ENCODE results near the gene ADGRV1. TPM values are rescaled to one million over a fixed set of nuclear protein-coding genes. Genes with fewer than 3 reads are reported as not detected.

The ADGRV1 gene
- total RNA-seq, 2 donors from 2014 or later = 97.6 to 117 TPM

- H3K4me3 ChIP-seq (ENCODE audit: low read length) = no peak overlapping the region
- H3K27ac ChIP-seq (ENCODE audit: low read depth, low read length) = no peak overlapping the region
- Mint-ChIP-seq H3K36me3 (ENCODE audit: low read depth) (peaks cover 32% of the 10 kb centered on the region), H3K27me3 (ENCODE audit: insufficient read depth) (no peaks in the 10 kb centered on the region), H3K4me3 (no peak overlapping the region), H3K4me1 (peaks cover 20% of the 10 kb centered on the region), H3K9me3 (peaks cover 36% of the 10 kb centered on the region), H3K27ac (no peak overlapping the region)
- H3K9ac ChIP-seq (ENCODE audit: extremely low read depth, low read length, poor library complexity, severe bottlenecking) = no peak overlapping the region
- 94 to 100% methylated on average over 1 to 3 of the region's 3 CpGs for WGBS, 2 experiments (ENCODE audit: insufficient coverage in 1 of 2, insufficient read length in 1 of 2)
- H3K4me1 ChIP-seq (ENCODE audit: control insufficient read depth, insufficient read depth, low read length) = no peaks in the 10 kb centered on the region
- no peaks in the 10 kb centered on the region for H3K36me3 ChIP-seq (ENCODE audit: control insufficient read depth, insufficient read depth, low read length)
- TF ChIP-seq CTCF (conservative IDR thresholded peaks at IDR 0.05) = no peak
- no peak for DNase-seq
- peaks cover 43% of the 10 kb centered on the region for H3K9me3 ChIP-seq (ENCODE audit: control insufficient read depth, low read length)
- no peaks in the 10 kb centered on the region for H3K27me3 ChIP-seq (ENCODE audit: control insufficient read depth, insufficient read depth, low read length, poor library complexity, severe bottlenecking)
These were observed 6.9 kb downstream of the ADGRV1 start for GRCh38 chr5:90565491-90565890.

GRCh38 chr5:90569084-90569483 is 10.5 kb downstream of the ADGRV1 start:
- WGBS, 2 experiments (ENCODE audit: insufficient coverage in 1 of 2, insufficient read length in 1 of 2) = 100% methylated on average over 1 of the region's 1 CpG; no CpG with 5 or more reads in 1 of the 2 experiments
- H3K4me1 ChIP-seq (ENCODE audit: control insufficient read depth, insufficient read depth, low read length) = no peaks in the 10 kb centered on the region
- no peak for DNase-seq

GRCh38 chr5:90570034-90570433 is 11.4 kb downstream of the ADGRV1 start:
- Mint-ChIP-seq H3K27me3 (ENCODE audit: insufficient read depth) (no peaks in the 10 kb centered on the region), H3K27ac (no peak overlapping the region), H3K4me1 (peaks cover 11% of the 10 kb centered on the region), H3K36me3 (ENCODE audit: low read depth) (peaks cover 32% of the 10 kb centered on the region), H3K4me3 (no peak overlapping the region), H3K9me3 (peaks cover 37% of the 10 kb centered on the region)
- DNase-seq = no peak
- H3K4me3 ChIP-seq (ENCODE audit: low read length) = peak overlapping the region; percentile 17
- H3K4me1 ChIP-seq (ENCODE audit: control insufficient read depth, insufficient read depth, low read length) = no peaks in the 10 kb centered on the region
- no peaks in the 10 kb centered on the region for H3K36me3 ChIP-seq (ENCODE audit: control insufficient read depth, insufficient read depth, low read length)
- H3K9ac ChIP-seq (ENCODE audit: extremely low read depth, low read length, poor library complexity, severe bottlenecking) = no peak overlapping the region
- peaks cover 52% of the 10 kb centered on the region for H3K9me3 ChIP-seq (ENCODE audit: control insufficient read depth, low read length)
- TF ChIP-seq CTCF (conservative IDR thresholded peaks at IDR 0.05) = no peak
- no CpG with 5 or more reads among the region's 2 CpGs for whole genome bisulfite sequencing, 2 experiments (ENCODE audit: insufficient coverage in 1 of 2, insufficient read length in 1 of 2)
- H3K27ac ChIP-seq (ENCODE audit: low read depth, low read length) = no peak overlapping the region
- no peaks in the 10 kb centered on the region for H3K27me3 ChIP-seq (ENCODE audit: control insufficient read depth, insufficient read depth, low read length, poor library complexity, severe bottlenecking)

More at GRCh38 chr5:90569084-90569483, 10.5 kb downstream of the ADGRV1 start:
- peaks cover 37% of the 10 kb centered on the region for H3K9me3 Mint-ChIP-seq
- Histone ChIP-seq H3K4me3 (ENCODE audit: low read length) (no peak overlapping the region), H3K36me3 (ENCODE audit: control insufficient read depth, insufficient read depth, low read length) (no peaks in the 10 kb centered on the region), H3K9me3 (ENCODE audit: control insufficient read depth, low read length) (peaks cover 52% of the 10 kb centered on the region), H3K9ac (ENCODE audit: extremely low read depth, low read length, poor library complexity, severe bottlenecking) (no peak overlapping the region), H3K27ac (ENCODE audit: low read depth, low read length) (no peak overlapping the region), H3K27me3 (ENCODE audit: control insufficient read depth, insufficient read depth, low read length, poor library complexity, severe bottlenecking) (no peaks in the 10 kb centered on the region)
- peaks cover 35% of the 10 kb centered on the region for H3K36me3 Mint-ChIP-seq (ENCODE audit: low read depth)
- H3K4me3 Mint-ChIP-seq = no peak overlapping the region
- no peak for TF ChIP-seq CTCF (conservative IDR thresholded peaks at IDR 0.05)
- H3K27ac Mint-ChIP-seq = no peak overlapping the region
- H3K27me3 Mint-ChIP-seq (ENCODE audit: insufficient read depth) = no peaks in the 10 kb centered on the region
- H3K4me1 Mint-ChIP-seq = peaks cover 7% of the 10 kb centered on the region

Measured in endodermal cell (in vitro differentiated cells).